ENCODE data around the gene FAM200B. TPM values are rescaled to one million over a fixed set of nuclear protein-coding genes. Genes with fewer than 3 reads are reported as not detected.

Gene FAM200B
- total RNA-seq, 1 experiment from 2014 or later, result 29.0 TPM

DNA sequence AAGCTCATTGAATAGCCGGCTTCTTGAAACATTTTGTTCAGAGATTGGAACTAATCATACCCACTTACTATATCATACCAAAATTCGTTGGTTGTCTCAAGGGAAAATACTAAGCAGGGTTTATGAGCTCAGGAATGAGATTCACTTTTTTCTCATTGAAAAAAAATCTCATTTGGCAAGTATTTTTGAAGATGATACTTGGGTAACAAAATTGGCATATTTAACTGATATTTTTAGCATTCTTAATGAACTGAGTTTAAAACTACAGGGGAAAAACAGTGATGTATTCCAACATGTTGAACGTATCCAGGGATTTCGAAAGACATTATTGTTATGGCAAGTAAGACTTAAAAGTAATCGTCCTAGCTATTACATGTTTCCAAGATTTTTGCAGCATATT lies 6.4 kb downstream of the FAM200B start:
- TF ChIP-seq, protein P1, sequence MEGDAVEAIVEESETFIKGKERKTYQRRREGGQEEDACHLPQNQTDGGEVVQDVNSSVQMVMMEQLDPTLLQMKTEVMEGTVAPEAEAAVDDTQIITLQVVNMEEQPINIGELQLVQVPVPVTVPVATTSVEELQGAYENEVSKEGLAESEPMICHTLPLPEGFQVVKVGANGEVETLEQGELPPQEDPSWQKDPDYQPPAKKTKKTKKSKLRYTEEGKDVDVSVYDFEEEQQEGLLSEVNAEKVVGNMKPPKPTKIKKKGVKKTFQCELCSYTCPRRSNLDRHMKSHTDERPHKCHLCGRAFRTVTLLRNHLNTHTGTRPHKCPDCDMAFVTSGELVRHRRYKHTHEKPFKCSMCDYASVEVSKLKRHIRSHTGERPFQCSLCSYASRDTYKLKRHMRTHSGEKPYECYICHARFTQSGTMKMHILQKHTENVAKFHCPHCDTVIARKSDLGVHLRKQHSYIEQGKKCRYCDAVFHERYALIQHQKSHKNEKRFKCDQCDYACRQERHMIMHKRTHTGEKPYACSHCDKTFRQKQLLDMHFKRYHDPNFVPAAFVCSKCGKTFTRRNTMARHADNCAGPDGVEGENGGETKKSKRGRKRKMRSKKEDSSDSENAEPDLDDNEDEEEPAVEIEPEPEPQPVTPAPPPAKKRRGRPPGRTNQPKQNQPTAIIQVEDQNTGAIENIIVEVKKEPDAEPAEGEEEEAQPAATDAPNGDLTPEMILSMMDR (conservative IDR thresholded peaks at IDR 0.05; ENCODE audit: low read depth, low read length), result no peak
- CTCF ChIA-PET, result no interaction called here
- no peaks in the 10 kb centered on the region for H3K27me3 ChIP-seq (replicated peaks; ENCODE audit: insufficient read depth, low read depth, low read length, poor library complexity)
- no peaks in the 10 kb centered on the region for H3K9me3 ChIP-seq (ENCODE audit: low read depth, low read length, poor library complexity, severe bottlenecking)
- no peak overlapping the region for H3K27ac ChIP-seq (ENCODE audit: low read depth, low read length, poor library complexity, severe bottlenecking)
- no peak for DNase-seq (ENCODE audit: low spot score)
- H3K36me3 ChIP-seq (ENCODE audit: insufficient read depth, low read length, poor library complexity, severe bottlenecking), result peaks cover 24% of the 10 kb centered on the region
- no TSS peak for BruUV-seq (replicated peaks)
- H3K4me1 ChIP-seq (ENCODE audit: insufficient read depth, low read length, poor library complexity, severe bottlenecking), result peaks cover 46% of the 10 kb centered on the region
- POLR2A ChIA-PET (ENCODE audit: low non-redundant PET), result no interaction called here
- no peak overlapping the region for H3K4me3 ChIP-seq (ENCODE audit: low read depth, low read length, poor library complexity, severe bottlenecking)
- intact Hi-C loops (cut with micrococcal nuclease; ENCODE audit: unreplicated experiment), result no loop called here

GRCh38 chr4:15689540-15689939 lies 7.9 kb downstream of the FAM200B start:
- Histone ChIP-seq H3K9me3 (ENCODE audit: low read depth, low read length, poor library complexity, severe bottlenecking) (peaks cover 5% of the 10 kb centered on the region), H3K36me3 (ENCODE audit: insufficient read depth, low read length, poor library complexity, severe bottlenecking) (peaks cover 24% of the 10 kb centered on the region), H3K27me3 (replicated peaks; ENCODE audit: insufficient read depth, low read depth, low read length, poor library complexity) (no peaks in the 10 kb centered on the region), H3K4me1 (ENCODE audit: insufficient read depth, low read length, poor library complexity, severe bottlenecking) (peaks cover 34% of the 10 kb centered on the region), H3K4me3 (ENCODE audit: low read depth, low read length, poor library complexity, severe bottlenecking) (no peak overlapping the region), H3K27ac (ENCODE audit: low read depth, low read length, poor library complexity, severe bottlenecking) (peak overlapping the region; percentile 64)
- ChIA-PET POLR2A (ENCODE audit: low non-redundant PET) (no interaction called here), CTCF (no interaction called here)
- intact Hi-C loops (cut with micrococcal nuclease; ENCODE audit: unreplicated experiment), result no loop called here
- BruUV-seq (replicated peaks), result no TSS peak
- DNase-seq (ENCODE audit: low spot score), result no peak
- TF ChIP-seq EZH2 (IDR thresholded peaks at IDR 0.05; ENCODE audit: borderline replicate concordance, low read depth, low read length, poor library complexity, severe bottlenecking), result no peak
- TF ChIP-seq, protein P1 (conservative IDR thresholded peaks at IDR 0.05; ENCODE audit: low read depth, low read length), result no peak

DNA sequence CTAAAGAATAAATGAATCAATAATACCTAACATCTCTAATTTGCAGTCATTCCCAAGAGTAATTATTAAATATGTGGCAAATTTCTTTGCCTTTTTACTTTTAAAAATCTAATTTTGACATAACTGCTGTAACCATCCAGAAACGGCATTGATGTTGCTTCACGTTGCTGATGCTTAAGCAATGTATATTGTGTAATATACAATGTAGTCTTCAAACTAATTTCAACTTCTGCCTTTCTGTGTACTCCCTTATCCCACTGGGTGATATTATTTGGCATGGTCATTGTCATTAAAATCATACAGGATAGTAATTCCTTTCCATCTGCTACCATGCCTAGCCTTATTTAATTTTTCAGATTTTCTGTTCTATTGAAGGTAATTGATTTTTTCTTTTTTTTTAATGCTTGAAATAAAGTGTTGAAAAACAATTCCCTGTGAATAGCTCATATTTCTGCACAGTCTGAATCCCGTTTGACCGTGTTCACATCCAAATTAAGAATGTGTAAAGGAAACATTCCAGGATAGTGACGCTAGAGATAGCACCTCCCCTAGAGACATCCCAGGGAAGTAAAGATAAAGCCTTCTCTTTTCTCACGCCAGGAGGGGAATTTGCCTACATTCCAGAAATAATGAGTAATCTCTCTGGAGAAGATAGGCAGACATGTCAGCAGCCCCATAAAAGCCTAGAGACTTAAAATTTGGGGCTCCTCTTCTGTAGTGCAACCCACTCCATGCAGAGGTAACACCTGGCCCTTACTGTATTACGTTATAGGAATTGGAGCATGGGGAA lies 8.6 kb downstream of the FAM200B start:
- Histone ChIP-seq H3K36me3 (ENCODE audit: insufficient read depth, low read length, poor library complexity, severe bottlenecking) (peaks cover 24% of the 10 kb centered on the region), H3K27ac (ENCODE audit: low read depth, low read length, poor library complexity, severe bottlenecking) (peak overlapping the region; percentile 64), H3K9me3 (ENCODE audit: low read depth, low read length, poor library complexity, severe bottlenecking) (peaks cover 5% of the 10 kb centered on the region), H3K4me3 (ENCODE audit: low read depth, low read length, poor library complexity, severe bottlenecking) (no peak overlapping the region), H3K4me1 (ENCODE audit: insufficient read depth, low read length, poor library complexity, severe bottlenecking) (peaks cover 34% of the 10 kb centered on the region), H3K27me3 (replicated peaks; ENCODE audit: insufficient read depth, low read depth, low read length, poor library complexity) (no peaks in the 10 kb centered on the region)
- CTCF ChIA-PET, result no interaction called here
- TF ChIP-seq, protein P1 (conservative IDR thresholded peaks at IDR 0.05; ENCODE audit: low read depth, low read length), result no peak
- no peak for TF ChIP-seq EZH2 (IDR thresholded peaks at IDR 0.05; ENCODE audit: borderline replicate concordance, low read depth, low read length, poor library complexity, severe bottlenecking)
- intact Hi-C loops (cut with micrococcal nuclease; ENCODE audit: unreplicated experiment), result no loop called here
- POLR2A ChIA-PET (ENCODE audit: low non-redundant PET), result no interaction called here
- no TSS peak for BruUV-seq (replicated peaks)
- peak; percentile 89 for DNase-seq (ENCODE audit: low spot score)
